IMR-90 (cell line): ENCODE measurements around the gene RGSL1. TPM values are rescaled to one million over a fixed set of nuclear protein-coding genes. Genes with fewer than 3 reads are reported as not detected.

ENCODE experiments used
- ATAC-seq: fragments of 200-7000 bp; cut with Tn5 transposase; 2 replicates; pipeline ENCODE4 v1.9.1; 2020; ENCODE audit warnings: low read depth, mild to moderate bottlenecking, moderate library complexity
- BruUV-seq: library from RNA; stranded (reverse); fragments of 400-500 nt; replicated peaks from 2 replicates; lab custom pipeline; 2021; lab: Mats Ljungman, UMichigan
- CTCF ChIA-PET: fragments of 300-600 bp; formaldehyde crosslinking; extraction: SDS; loops from one replicate; lab custom pipeline; 2021; ENCODE audit warnings: antibody characterized with exemption; lab: Yijun Ruan, JAX
- POLR2A ChIA-PET: fragments of 300-600 bp; sonication (Branson Sonifier 250); formaldehyde crosslinking; loops from one replicate; lab custom pipeline; 2022; ENCODE audit warnings: antibody characterized with exemption; ENCODE audit not compliant: unreplicated experiment; lab: Charles Lee
- DNase-seq: peaks from one replicate; pipeline ENCODE4 v3.0.0; 2013
- H2AFZ ChIP-seq: replicated peaks from 2 replicates; pipeline ENCODE3; 2013; ENCODE audit warnings: low read length, mild to moderate bottlenecking; ENCODE audit not compliant: poor library complexity
- H2AK5ac ChIP-seq: 2 replicates; pipeline ENCODE4 v1.6.1; 2013; ENCODE audit warnings: low read depth, low read length, inconsistent platforms
- H2AK9ac ChIP-seq: replicated peaks from 2 replicates; pipeline ENCODE3; 2013; ENCODE audit warnings: mild to moderate bottlenecking, low read depth, low read length, moderate library complexity; ENCODE audit not compliant: poor library complexity
- H2BK120ac ChIP-seq: 2 replicates; pipeline ENCODE4 v1.6.1; 2013; ENCODE audit warnings: low read depth, low read length, inconsistent platforms
- H2BK15ac ChIP-seq: 3 replicates; pipeline ENCODE4 v1.6.1; 2013; ENCODE audit warnings: low read depth, low read length, inconsistent platforms
- H2BK20ac ChIP-seq: 2 replicates; pipeline ENCODE4 v1.6.1; 2013; ENCODE audit warnings: low read depth, mild to moderate bottlenecking, inconsistent platforms, low read length, moderate library complexity
- H2BK5ac ChIP-seq: 2 replicates; pipeline ENCODE4 v1.6.1; 2013; ENCODE audit warnings: mild to moderate bottlenecking, low read depth, low read length, inconsistent platforms; ENCODE audit not compliant: poor library complexity, severe bottlenecking
- H3K14ac ChIP-seq: replicated peaks from 2 replicates; pipeline ENCODE4 v1.6.1; 2013; ENCODE audit warnings: low read depth, low read length, inconsistent platforms
- H3K18ac ChIP-seq: 2 replicates; pipeline ENCODE4 v1.6.1; 2013; ENCODE audit warnings: low read depth, low read length, control low read depth
- H3K23ac ChIP-seq: 2 replicates; pipeline ENCODE4 v1.6.1; 2013; ENCODE audit warnings: low read depth, low read length, inconsistent platforms
- H3K27ac ChIP-seq: 2 replicates; pipeline ENCODE4 v1.5.1; 2013; ENCODE audit warnings: mild to moderate bottlenecking, control low read depth, low read length; ENCODE audit not compliant: insufficient read depth
- H3K27me3 ChIP-seq: 2 replicates; pipeline ENCODE4 v1.6.1; 2013; ENCODE audit warnings: low read length; ENCODE audit not compliant: control insufficient read depth, insufficient read depth
- H3K36me3 ChIP-seq: 2 replicates; pipeline ENCODE4 v1.6.1; 2013; ENCODE audit warnings: low read length, mixed read lengths; ENCODE audit not compliant: control insufficient read depth, insufficient read depth
- H3K4ac ChIP-seq: 2 replicates; pipeline ENCODE4 v1.6.1; 2013; ENCODE audit warnings: low read depth, low read length, inconsistent platforms
- H3K4me1 ChIP-seq: 2 replicates; pipeline ENCODE4 v1.6.1; 2013; ENCODE audit warnings: low read length, mixed read lengths; ENCODE audit not compliant: control insufficient read depth, insufficient read depth
- H3K4me2 ChIP-seq: 2 replicates; pipeline ENCODE4 v1.6.1; 2013; ENCODE audit warnings: low read depth, mild to moderate bottlenecking, control low read depth, low read length, moderate library complexity
- H3K4me3 ChIP-seq: 2 replicates; pipeline ENCODE4 v1.5.1; 2013; ENCODE audit warnings: low read depth, mild to moderate bottlenecking, control low read depth, low read length, moderate library complexity; ENCODE audit not compliant: insufficient read depth
- H3K56ac ChIP-seq: 2 replicates; pipeline ENCODE4 v1.6.1; 2013; ENCODE audit warnings: low read length, inconsistent platforms; ENCODE audit not compliant: insufficient read depth; ENCODE audit errors: extremely low read depth
- H3K79me1 ChIP-seq, 2 experiments: 2 replicates each; pipeline ENCODE4 v1.6.1; 2013; ENCODE audit warnings: low read length in 2 of 2, inconsistent platforms in 1 of 2, low read depth in 1 of 2
- H3K9ac ChIP-seq: 2 replicates; pipeline ENCODE4 v1.6.1; 2013; ENCODE audit warnings: low read depth, low read length, control low read depth
- H3K9me1 ChIP-seq: 2 replicates; pipeline ENCODE4 v1.6.1; 2013; ENCODE audit warnings: low read length, inconsistent platforms; ENCODE audit not compliant: insufficient read depth
- H3K9me3 ChIP-seq: 2 replicates; pipeline ENCODE4 v1.6.1; 2013; ENCODE audit warnings: low read length; ENCODE audit not compliant: control insufficient read depth, insufficient read depth
- H4K20me1 ChIP-seq: 2 replicates; pipeline ENCODE4 v1.6.1; 2013; ENCODE audit warnings: low read length, inconsistent platforms; ENCODE audit not compliant: insufficient read depth
- H4K5ac ChIP-seq: 2 replicates; pipeline ENCODE4 v1.6.1; 2013; ENCODE audit warnings: mild to moderate bottlenecking, low read depth, low read length, control low read depth
- H4K8ac ChIP-seq, 2 experiments: 2 replicates each; pipeline ENCODE4 v1.6.1; 2013; ENCODE audit warnings: low read depth in 2 of 2, low read length in 2 of 2, control low read depth in 1 of 2, inconsistent platforms in 1 of 2
- H4K91ac ChIP-seq: 2 replicates; pipeline ENCODE4 v1.6.1; 2013; ENCODE audit warnings: low read depth, low read length, inconsistent platforms; ENCODE audit not compliant: insufficient read depth
- FOS ChIP-seq: fragments of 150-350 bp; IDR thresholded peaks from 2 replicates; pipeline ENCODE4 v1.6.1; 2016; ENCODE audit warnings: low read depth, low read length
- MAFK ChIP-seq: IDR thresholded peaks from 2 replicates; pipeline ENCODE4 v1.6.1; 2012; ENCODE audit warnings: low read depth, low read length, improper control_type of control experiment
- POLR2A ChIP-seq: IDR thresholded peaks from 2 replicates; pipeline ENCODE4 v1.6.1; 2012; ENCODE audit warnings: mild to moderate bottlenecking, low read depth, low read length
- RCOR1 ChIP-seq: IDR thresholded peaks from 2 replicates; pipeline ENCODE4 v1.6.1; 2012; ENCODE audit warnings: mild to moderate bottlenecking, low read length, improper control_type of control experiment; ENCODE audit not compliant: insufficient replicate concordance
- SMC3 ChIP-seq: fragments of 150-350 bp; IDR thresholded peaks from 2 replicates; pipeline ENCODE4 v1.6.1; 2016; ENCODE audit warnings: low read depth, mild to moderate bottlenecking, antibody characterized with exemption, low read length, moderate library complexity
- dilution Hi-C: fragments of 300-500 bp; cut with HindIII; formaldehyde crosslinking; loops from one replicate; pipeline ENCODE4 v1.14.3; 2018; ENCODE audit warnings: low sequenced_read_pairs; ENCODE audit not compliant: unreplicated experiment
- in situ Hi-C: fragments of 300-500 bp; cut with MboI; formaldehyde crosslinking; loops from 3 replicates; pipeline ENCODE4 v1.14.3; 2019; ENCODE audit warnings: low sequenced_read_pairs, inconsistent platforms, mixed read lengths
- intact Hi-C: fragments of 100-400 bp; cut with micrococcal nuclease; formaldehyde crosslinking; loops from 2 replicates; pipeline ENCODE4 v1.10.0; 2022
- polyA plus RNA-seq, 3 experiments: library from polyadenylated mRNA; depleted of rRNA; stranded (reverse); fragments of >200 nt; gene quantifications; 2 replicates each; pipeline ENCODE4 v1.2.3, GENCODE V29; 2012; ENCODE audit warnings: low replicate concordance in 1 of 3
- total RNA-seq: library from RNA; depleted of rRNA; stranded (reverse); fragments of >200 nt; gene quantifications from 2 replicates; pipeline ENCODE4 v1.2.3, GENCODE V29; 2012
- TF ChIP-seq, protein P1 (sequence below): fragments of 150-350 bp; IDR thresholded peaks from 2 replicates; pipeline ENCODE4 v1.6.1; 2017; ENCODE audit warnings: mild to moderate bottlenecking, antibody characterized with exemption, low read length, low read depth

Gene RGSL1
- total and polyA plus RNA-seq, 2 of the 4 experiments (the other 2 are of a cell fraction) = not detected

DNA sequence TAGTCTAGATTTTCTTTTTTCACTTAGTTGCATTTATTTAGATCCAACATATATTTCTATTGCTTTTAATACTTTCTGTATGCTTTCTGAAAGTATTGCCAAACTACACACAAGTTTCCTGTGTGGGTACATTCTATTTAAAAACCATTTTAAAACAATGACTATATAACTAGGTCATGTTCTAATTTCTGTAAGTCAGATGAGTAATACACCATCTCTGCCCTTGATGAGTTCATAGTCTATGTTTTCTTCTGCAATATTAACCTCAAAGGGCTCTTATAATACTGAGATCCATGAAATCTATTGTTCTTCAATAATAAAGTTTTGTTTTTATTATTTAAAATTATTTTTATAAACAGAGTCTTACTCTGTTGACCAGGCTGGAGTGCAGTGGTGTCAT is 70.8 kb downstream of the RGSL1 start:
- Histone ChIP-seq H2BK15ac (no peak overlapping the region), H2AK5ac (no peak overlapping the region), H3K79me1 (no peaks in the 10 kb centered on the region), H2BK120ac (no peak overlapping the region), H3K9ac (no peak overlapping the region), H3K9me3 (no peaks in the 10 kb centered on the region), H3K4me3 (no peak overlapping the region), H3K56ac (no peak overlapping the region), H4K5ac (no peak overlapping the region), H3K27ac (no peak overlapping the region), H2AK9ac (no peak overlapping the region), H2BK20ac (no peak overlapping the region), H3K18ac (no peak overlapping the region), H3K4me1 (no peaks in the 10 kb centered on the region), H3K9me1 (no peaks in the 10 kb centered on the region), H2BK5ac (no peak overlapping the region), H2AFZ (no peak overlapping the region), H3K4me2 (no peak overlapping the region), H3K14ac (no peak overlapping the region), H4K20me1 (no peaks in the 10 kb centered on the region), H3K4ac (no peak overlapping the region), H4K91ac (no peak overlapping the region), H3K23ac (no peak overlapping the region), H4K8ac (no peak overlapping the region), H3K36me3 (no peaks in the 10 kb centered on the region), H3K27me3 (no peaks in the 10 kb centered on the region)
- peak; percentile 26 for DNase-seq
- dilution Hi-C loops (no loop called here), intact Hi-C loops (no loop called here), in situ Hi-C loops (no loop called here)
- POLR2A ChIA-PET = no interaction called here
- BruUV-seq = no TSS peak
- CTCF ChIA-PET = no interaction called here
- no peak for ATAC-seq
- no peak for TF ChIP-seq FOS
- no peak for TF ChIP-seq SMC3
- TF ChIP-seq, protein P1, sequence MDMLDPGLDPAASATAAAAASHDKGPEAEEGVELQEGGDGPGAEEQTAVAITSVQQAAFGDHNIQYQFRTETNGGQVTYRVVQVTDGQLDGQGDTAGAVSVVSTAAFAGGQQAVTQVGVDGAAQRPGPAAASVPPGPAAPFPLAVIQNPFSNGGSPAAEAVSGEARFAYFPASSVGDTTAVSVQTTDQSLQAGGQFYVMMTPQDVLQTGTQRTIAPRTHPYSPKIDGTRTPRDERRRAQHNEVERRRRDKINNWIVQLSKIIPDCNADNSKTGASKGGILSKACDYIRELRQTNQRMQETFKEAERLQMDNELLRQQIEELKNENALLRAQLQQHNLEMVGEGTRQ = no peak
- no peak for TF ChIP-seq POLR2A
- TF ChIP-seq RCOR1 = no peak
- no peak for TF ChIP-seq MAFK
